ENCODE data around the gene DACH1.

GRCh38 chr13:71798707-71799106 is 68.3 kb downstream of the DACH1 start:
- no peak for TF ChIP-seq CTCF (IDR thresholded peaks at IDR 0.05)
- TF ChIP-seq POLR2A (IDR thresholded peaks at IDR 0.05) = no peak
